GM21367 (cell line): ENCODE measurements around the gene COL18A1.

ENCODE experiments used
- ATAC-seq: cut with Tn5 transposase; IDR thresholded peaks from one replicate; pipeline ENCODE4 v1.9.1; 2021; ENCODE audit not compliant: unreplicated experiment

COL18A1 gene

GRCh38 chr21:45452696-45453307 is 47.8 kb downstream of the COL18A1 start:
- no peak for ATAC-seq

- no peak for ATAC-seq
Measured at GRCh38 chr21:45453308-45453950, 48.5 kb downstream of the COL18A1 start.

- ATAC-seq, result no peak
Measured at GRCh38 chr21:45454060-45454925, 49.3 kb downstream of the COL18A1 start.

- no peak for ATAC-seq
Measured at GRCh38 chr21:45454926-45455673, 50.1 kb downstream of the COL18A1 start.

- ATAC-seq, result no peak
Measured at GRCh38 chr21:45455674-45456583, 51.0 kb downstream of the COL18A1 start.

GRCh38 chr21:45456584-45457160 is 51.7 kb downstream of the COL18A1 start:
- ATAC-seq, result no peak

- no peak for ATAC-seq
Measured at GRCh38 chr21:45457161-45457831, 52.3 kb downstream of the COL18A1 start.

GRCh38 chr21:45457832-45458172 is 52.8 kb downstream of the COL18A1 start:
- no peak for ATAC-seq

- ATAC-seq, result no peak
Measured at GRCh38 chr21:45458281-45459170, 53.6 kb downstream of the COL18A1 start.

GRCh38 chr21:45459171-45460010 is 54.4 kb downstream of the COL18A1 start:
- ATAC-seq, result no peak

- no peak for ATAC-seq
Measured at GRCh38 chr21:45460011-45460565, 55.1 kb downstream of the COL18A1 start.

- ATAC-seq, result no peak
Measured at GRCh38 chr21:45460611-45461368, 55.8 kb downstream of the COL18A1 start.

- ATAC-seq, result no peak
Measured at GRCh38 chr21:45461369-45461750, 56.4 kb downstream of the COL18A1 start.

- ATAC-seq, result no peak
Measured at GRCh38 chr21:45461806-45462341, 56.9 kb downstream of the COL18A1 start.

- no peak for ATAC-seq
Measured at GRCh38 chr21:45463871-45464270, 58.9 kb downstream of the COL18A1 start.

GRCh38 chr21:45464309-45464708 is 59.3 kb downstream of the COL18A1 start:
- no peak for ATAC-seq
